ENCODE measurements around the gene BABAM1.

- TF ChIP-seq CTCF (conservative IDR thresholded peaks at IDR 0.05; ENCODE audit: low read length) (no peak), EZH2phosphoT487 (IDR thresholded peaks at IDR 0.05; ENCODE audit: borderline replicate concordance) (no peak)
Observed at GRCh38 chr19:17286263-17286662, 19.0 kb downstream of the BABAM1 start.

All from Loucy (cell line).